ENCODE measurements around the gene PFN3. TPM values are rescaled to one million over a fixed set of nuclear protein-coding genes. Genes with fewer than 3 reads are reported as not detected.
A peak's percentile ranks its signal among the peaks of the same experiment; 100 is the strongest.
"Not testable (repeated sequence)": the region's sequence is repeated elsewhere in the genome, so short reads cannot be mapped to it uniquely, and the experiment has no call there.

PFN3 gene
- total RNA-seq, 2 experiments from 2014 or later, result not detected

- H3K9me3 Mint-ChIP-seq; H3K27me3 Mint-ChIP-seq; H3K36me3 Mint-ChIP-seq (ENCODE audit: low read depth); DNase-seq; H3K4me3 Mint-ChIP-seq; H3K27ac Mint-ChIP-seq: not testable (repeated sequence)
- peaks cover 24% of the 10 kb centered on the region for H3K4me1 Mint-ChIP-seq
- ChIA-PET POLR2A (interaction anchor here (0.7 to 17.5 kb wide), 4 partner anchors 11 to 38 kb away, joined by 3 to 463 read pairs (median 188); partner anchors contain the start of genes GRK6 and PRR7), CTCF (interaction anchor here (1.1 to 2.3 kb wide), 5 partner anchors 8 to 38 kb away, joined by 3 to 7 read pairs (median 5); partner anchors contain the start of gene F12)
Observed at GRCh38 chr5:177417081-177417480, 16.6 kb upstream of the PFN3 start.

- POLR2A ChIA-PET, result interaction anchor here (17.5 kb wide), 2 partner anchors 13 to 29 kb away, joined by 371 to 463 read pairs; partner anchors contain the start of genes GRK6 and PRR7
- Mint-ChIP-seq H3K36me3 (ENCODE audit: low read depth) (no peaks in the 10 kb centered on the region), H3K4me3 (no peak overlapping the region), H3K27me3 (no peaks in the 10 kb centered on the region), H3K27ac (no peak overlapping the region), H3K9me3 (no peaks in the 10 kb centered on the region), H3K4me1 (peaks cover 38% of the 10 kb centered on the region)
- no peak for DNase-seq
- CTCF ChIA-PET, result interaction anchor here (1.0 to 4.7 kb wide), 4 partner anchors 11 to 41 kb away, joined by 3 to 40 read pairs (median 6); no protein-coding TSS in a partner anchor
Observed at GRCh38 chr5:177414481-177414880, 14.0 kb upstream of the PFN3 start.

GRCh38 chr5:177412603-177413233 is 12.3 kb upstream of the PFN3 start:
- Mint-ChIP-seq H3K4me1 (peaks cover 39% of the 10 kb centered on the region), H3K4me3 (peak overlapping the region; percentile 55), H3K9me3 (no peaks in the 10 kb centered on the region), H3K27ac (peak overlapping the region; percentile 77), H3K27me3 (no peaks in the 10 kb centered on the region), H3K36me3 (ENCODE audit: low read depth) (no peaks in the 10 kb centered on the region)
- CTCF ChIA-PET, result interaction anchor here (1.2 to 4.7 kb wide), 5 partner anchors 9 to 43 kb away, joined by 4 to 40 read pairs (median 6); no protein-coding TSS in a partner anchor
- POLR2A ChIA-PET, result interaction anchor here (1.1 to 17.5 kb wide), 6 partner anchors 9 to 100 kb away, joined by 3 to 463 read pairs (median 12); partner anchors contain the start of genes GRK6 and PRR7
- no peak for DNase-seq

- no peak overlapping the region for H3K4me3 Mint-ChIP-seq
- no peak for DNase-seq
- no peaks in the 10 kb centered on the region for H3K9me3 Mint-ChIP-seq
- ChIA-PET CTCF (interaction anchor here (0.8 to 11.1 kb wide), 2 partner anchors 18 to 39 kb away, joined by 3 to 467 read pairs; partner anchors contain the start of gene PRR7), POLR2A (interaction anchor here (17.5 kb wide), 2 partner anchors 17 to 33 kb away, joined by 371 to 463 read pairs; partner anchors contain the start of genes GRK6 and PRR7)
- H3K36me3 Mint-ChIP-seq (ENCODE audit: low read depth), result no peaks in the 10 kb centered on the region
- H3K27ac Mint-ChIP-seq, result no peak overlapping the region
- H3K4me1 Mint-ChIP-seq, result peaks cover 46% of the 10 kb centered on the region
- H3K27me3 Mint-ChIP-seq, result peaks cover 9% of the 10 kb centered on the region
Observed at GRCh38 chr5:177410575-177410974, 10.1 kb upstream of the PFN3 start.

GRCh38 chr5:177409043-177409801 is 8.8 kb upstream of the PFN3 start, which contains the start of gene F12:
TSS of gene F12 (minus strand) at chr5:177409564. CDS start at chr5:177409527, 37 bp downstream.
- H3K27me3 Mint-ChIP-seq, result peaks cover 9% of the 10 kb centered on the region
- H3K9me3 Mint-ChIP-seq, result no peaks in the 10 kb centered on the region
- CTCF ChIA-PET, result interaction anchor here (1.0 to 11.1 kb wide), 6 partner anchors 9 to 93 kb away, joined by 3 to 467 read pairs (median 5); partner anchors contain the start of gene PRR7
- POLR2A ChIA-PET, result interaction anchor here (1.2 to 17.5 kb wide), 6 partner anchors 19 to 57 kb away, joined by 4 to 463 read pairs (median 6); partner anchors contain the start of genes GRK6, LMAN2 and PRR7
- H3K36me3 Mint-ChIP-seq (ENCODE audit: low read depth), result no peaks in the 10 kb centered on the region
- no peak for DNase-seq
- H3K27ac Mint-ChIP-seq, result no peak within 1 kb of the TSS
- H3K4me1 Mint-ChIP-seq, result peaks cover 53% of the 10 kb centered on the region
- H3K4me3 Mint-ChIP-seq, result no peak within 1 kb of the TSS

- peak; percentile 30 for DNase-seq
- no peaks in the 10 kb centered on the region for H3K9me3 Mint-ChIP-seq
- H3K4me3 Mint-ChIP-seq, result no peak overlapping the region
- POLR2A ChIA-PET, result interaction anchor here (2.3 to 17.5 kb wide), 4 partner anchors 22 to 51 kb away, joined by 11 to 463 read pairs (median 234); partner anchors contain the start of genes GRK6 and PRR7
- CTCF ChIA-PET, result interaction anchor here (3.9 to 11.1 kb wide), 4 partner anchors 14 to 292 kb away, joined by 15 to 467 read pairs (median 225); partner anchors contain the start of genes GRK6 and PRR7
- no peaks in the 10 kb centered on the region for H3K36me3 Mint-ChIP-seq (ENCODE audit: low read depth)
- peaks cover 47% of the 10 kb centered on the region for H3K4me1 Mint-ChIP-seq
- H3K27me3 Mint-ChIP-seq, result peaks cover 34% of the 10 kb centered on the region
- no peak overlapping the region for H3K27ac Mint-ChIP-seq
Observed at GRCh38 chr5:177405805-177406204, 5.3 kb upstream of the PFN3 start.

- Mint-ChIP-seq H3K4me1 (peaks cover 42% of the 10 kb centered on the region), H3K9me3 (no peaks in the 10 kb centered on the region), H3K4me3 (peak overlapping the region; percentile 48), H3K36me3 (ENCODE audit: low read depth) (no peaks in the 10 kb centered on the region), H3K27me3 (peaks cover 34% of the 10 kb centered on the region), H3K27ac (no peak overlapping the region)
- ChIA-PET CTCF (interaction anchor here (1.0 to 11.1 kb wide), 10 partner anchors 9 to 291 kb away, joined by 3 to 467 read pairs (median 26); partner anchors contain the start of genes GRK6, PDLIM7 and PRR7), POLR2A (interaction anchor here (1.5 to 17.5 kb wide), 6 partner anchors 13 to 52 kb away, joined by 5 to 463 read pairs (median 74); partner anchors contain the start of genes GRK6 and PRR7)
- no peak for DNase-seq
Observed at GRCh38 chr5:177405312-177405711, 4.9 kb upstream of the PFN3 start.

- ChIA-PET POLR2A (interaction anchor here (0.6 to 17.5 kb wide), 15 partner anchors 8 to 94 kb away, joined by 3 to 463 read pairs (median 10); partner anchors contain the start of genes GRK6, MXD3 and PRR7), CTCF (interaction anchor here (0.6 to 11.1 kb wide), 27 partner anchors 9 to 290 kb away, joined by 3 to 467 read pairs (median 8); partner anchors contain the start of genes GRK6, PDLIM7 and PRR7)
- DNase-seq, result no peak
- Mint-ChIP-seq H3K9me3 (no peaks in the 10 kb centered on the region), H3K27ac (no peak overlapping the region), H3K4me1 (peaks cover 42% of the 10 kb centered on the region), H3K4me3 (peak overlapping the region; percentile 48), H3K27me3 (peaks cover 36% of the 10 kb centered on the region), H3K36me3 (ENCODE audit: low read depth) (no peaks in the 10 kb centered on the region)
Observed at GRCh38 chr5:177404641-177405179, 4.2 kb upstream of the PFN3 start.

GRCh38 chr5:177403792-177404640 is 3.6 kb upstream of the PFN3 start:
- ChIA-PET POLR2A (interaction anchor here (0.6 to 17.5 kb wide), 20 partner anchors 9 to 94 kb away, joined by 3 to 463 read pairs (median 8); partner anchors contain the start of genes GRK6, LMAN2, MXD3 and PDLIM7), CTCF (interaction anchor here (0.6 to 11.1 kb wide), 36 partner anchors 10 to 293 kb away, joined by 3 to 467 read pairs (median 7); partner anchors contain the start of genes GRK6, LMAN2, PDLIM7 and PRR7)
- Mint-ChIP-seq H3K4me1 (peaks cover 39% of the 10 kb centered on the region), H3K27ac (no peak overlapping the region), H3K36me3 (ENCODE audit: low read depth) (no peaks in the 10 kb centered on the region), H3K9me3 (no peaks in the 10 kb centered on the region), H3K4me3 (peak overlapping the region; percentile 75), H3K27me3 (peaks cover 36% of the 10 kb centered on the region)
- DNase-seq, result peak; percentile 86

GRCh38 chr5:177403102-177403791 is 2.8 kb upstream of the PFN3 start:
- POLR2A ChIA-PET, result interaction anchor here (0.9 to 17.5 kb wide), 18 partner anchors 9 to 99 kb away, joined by 3 to 463 read pairs (median 10); partner anchors contain the start of genes GRK6, LMAN2, MXD3 and PDLIM7
- CTCF ChIA-PET, result interaction anchor here (0.6 to 11.1 kb wide), 37 partner anchors 11 to 301 kb away, joined by 3 to 467 read pairs (median 6); partner anchors contain the start of genes GRK6, LMAN2, MXD3 and PDLIM7
- DNase-seq, result peak; percentile 55
- no peaks in the 10 kb centered on the region for H3K36me3 Mint-ChIP-seq (ENCODE audit: low read depth)
- H3K4me1 Mint-ChIP-seq, result peaks cover 39% of the 10 kb centered on the region
- peaks cover 37% of the 10 kb centered on the region for H3K27me3 Mint-ChIP-seq
- no peak overlapping the region for H3K27ac Mint-ChIP-seq
- H3K4me3 Mint-ChIP-seq, result peak overlapping the region; percentile 75
- H3K9me3 Mint-ChIP-seq, result no peaks in the 10 kb centered on the region
